ENCODE data around the gene GNPTG. TPM values are rescaled to one million over a fixed set of nuclear protein-coding genes. Genes with fewer than 3 reads are reported as not detected.
A peak's percentile ranks its signal among the peaks of the same experiment; 100 is the strongest.

Gene GNPTG
- total RNA-seq, 1 donor from 2014 or later, result 37.6 TPM

GRCh38 chr16:1403733-1404132 lies 52.0 kb downstream of the GNPTG start:
- intact Hi-C loops (cut with micrococcal nuclease), result no loop called here
- ATAC-seq, result no peak
- DNase-seq, result no peak

DNA sequence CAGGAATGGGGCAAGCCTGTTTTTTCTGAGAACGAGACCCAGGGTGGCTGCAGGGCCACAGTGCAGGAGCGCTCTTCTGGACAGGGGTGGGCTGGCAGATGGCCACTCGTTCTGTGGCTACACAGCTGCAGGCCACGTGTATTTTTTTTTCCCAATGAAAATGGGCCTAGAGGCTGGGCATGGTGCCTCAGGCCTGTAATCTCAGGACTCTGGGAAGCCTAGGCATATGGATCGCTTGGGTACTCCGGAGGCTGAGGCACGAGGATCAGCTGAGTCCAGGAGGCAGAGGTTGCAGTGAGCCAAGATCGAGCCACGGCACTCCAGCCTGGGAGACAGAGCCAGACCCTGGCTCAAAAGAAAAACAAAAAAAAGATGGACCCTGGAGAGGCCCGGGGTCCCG lies 56.0 kb downstream of the GNPTG start:
- DNase-seq (peak; percentile 58), ATAC-seq (peak; percentile 36)
- intact Hi-C loops (cut with micrococcal nuclease), result no loop called here

GRCh38 chr16:1408171-1408837 lies 56.6 kb downstream of the GNPTG start:
- peak; percentile 97 for DNase-seq
- ATAC-seq, result peak; percentile 97
- intact Hi-C loops (cut with micrococcal nuclease), result no loop called here

DNA sequence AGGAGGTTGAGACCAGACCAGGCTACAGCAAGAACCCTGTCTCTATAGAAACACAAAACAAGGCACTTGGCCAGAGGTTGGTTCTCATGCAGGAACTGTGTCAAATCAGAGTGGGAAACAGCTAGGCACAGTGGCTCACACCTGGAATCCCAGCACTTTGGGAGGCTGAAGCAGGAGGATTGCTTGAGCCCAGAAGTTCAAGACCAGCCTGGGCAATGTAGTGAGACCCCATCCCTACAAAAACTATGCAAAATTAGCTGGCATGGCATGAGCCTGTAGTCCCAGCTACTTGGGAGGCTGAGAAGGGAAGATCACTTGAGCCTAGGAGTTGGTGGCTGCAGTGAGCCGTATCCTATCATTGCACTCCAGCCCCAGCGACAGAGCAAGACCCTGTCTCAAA lies 61.1 kb downstream of the GNPTG start:
- intact Hi-C loops (cut with micrococcal nuclease), result no loop called here
- ATAC-seq (no peak), DNase-seq (no peak)

Other genes starting within 250 kb of the GNPTG start
- gene CACNA1H, start 198.8 kb upstream of the GNPTG start, total RNA-seq, result 3.2 TPM
- gene TPSG1, start 126.7 kb upstream of the GNPTG start, total RNA-seq, result not detected
- 7.3 TPM for gene TPSB2, start 121.7 kb upstream of the GNPTG start, total RNA-seq
- gene TPSAB1, start 111.2 kb upstream of the GNPTG start, total RNA-seq, result 4.3 TPM
- 0.50 TPM for gene TPSD1, start 95.9 kb upstream of the GNPTG start, total RNA-seq
- 93.8 TPM for gene UBE2I, start 42.3 kb upstream of the GNPTG start, total RNA-seq
- 5.2 TPM for gene BAIAP3, start 18.3 kb upstream of the GNPTG start, total RNA-seq
- 55.9 TPM for gene TSR3, start 53 bp upstream of the GNPTG start, total RNA-seq
- gene UNKL, start 62.8 kb downstream of the GNPTG start, total RNA-seq, result 16.4 TPM
- gene UQCC4, start 68.8 kb downstream of the GNPTG start, total RNA-seq, result 13.3 TPM
- gene PERCC1, start 79.1 kb downstream of the GNPTG start, total RNA-seq, result 0.27 TPM
- 1.6 TPM for gene CCDC154, start 92.6 kb downstream of the GNPTG start, total RNA-seq
- 53.2 TPM for gene CLCN7, start 123.1 kb downstream of the GNPTG start, total RNA-seq
- gene PTX4, start 137.0 kb downstream of the GNPTG start, total RNA-seq, result not detected
- gene TELO2, start 141.4 kb downstream of the GNPTG start, total RNA-seq, result 21.6 TPM
- 28.8 TPM for gene TMEM204, start 181.7 kb downstream of the GNPTG start, total RNA-seq